Activated CD4-positive, alpha-beta T cell treated with anti-CD3 and anti-CD28 coated beads, Interleukin-2, Interleukin-6, amounts not matched to agents 100 ng/mL and 50 ng/mL, durations not matched to agents 16 hours and 8 hours (primary cell): ENCODE measurements around the gene NTRK2.

Source experiments
- DNase-seq: peaks from one replicate; pipeline ENCODE4 v3.0.0-alpha.2; 2020

The NTRK2 gene

DNA sequence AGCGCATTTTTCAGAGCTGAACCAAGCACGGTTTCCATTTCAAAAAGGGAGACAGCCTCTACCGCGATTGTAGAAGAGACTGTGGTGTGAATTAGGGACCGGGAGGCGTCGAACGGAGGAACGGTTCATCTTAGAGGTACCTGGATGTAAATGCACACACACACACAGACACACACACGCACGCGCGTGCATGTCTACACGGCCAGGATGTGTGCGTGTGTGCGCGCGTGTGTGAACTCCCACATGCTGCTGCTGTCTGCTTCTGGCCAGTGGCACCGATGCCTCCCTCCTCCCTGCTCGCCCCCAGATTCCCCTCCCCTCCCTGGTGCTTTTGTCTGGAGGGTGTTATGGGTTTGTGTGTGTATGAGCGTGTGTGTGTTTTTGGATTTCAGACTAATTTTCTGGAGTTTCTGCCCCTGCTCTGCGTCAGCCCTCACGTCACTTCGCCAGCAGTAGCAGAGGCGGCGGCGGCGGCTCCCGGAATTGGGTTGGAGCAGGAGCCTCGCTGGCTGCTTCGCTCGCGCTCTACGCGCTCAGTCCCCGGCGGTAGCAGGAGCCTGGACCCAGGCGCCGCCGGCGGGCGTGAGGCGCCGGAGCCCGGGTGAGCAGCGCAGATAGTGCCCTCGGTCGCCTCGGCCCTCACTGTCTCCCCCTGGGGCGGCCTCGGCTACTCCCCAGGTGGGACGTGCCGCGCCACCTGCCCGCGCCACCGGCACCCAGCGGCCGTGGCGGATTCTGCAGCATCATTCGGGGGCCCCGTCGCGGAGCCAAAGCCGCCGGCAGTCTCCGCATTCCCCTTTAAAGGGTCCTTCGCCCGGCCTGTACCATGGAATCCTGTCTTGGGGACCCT lies at the start of gene NTRK2:
TSS of gene NTRK2 (plus strand) at position 442 of the 850 bp plus-strand sequence. CDS start 1,020 bp downstream, outside the sequence.
- DNase-seq: peak; percentile 28

DNA sequence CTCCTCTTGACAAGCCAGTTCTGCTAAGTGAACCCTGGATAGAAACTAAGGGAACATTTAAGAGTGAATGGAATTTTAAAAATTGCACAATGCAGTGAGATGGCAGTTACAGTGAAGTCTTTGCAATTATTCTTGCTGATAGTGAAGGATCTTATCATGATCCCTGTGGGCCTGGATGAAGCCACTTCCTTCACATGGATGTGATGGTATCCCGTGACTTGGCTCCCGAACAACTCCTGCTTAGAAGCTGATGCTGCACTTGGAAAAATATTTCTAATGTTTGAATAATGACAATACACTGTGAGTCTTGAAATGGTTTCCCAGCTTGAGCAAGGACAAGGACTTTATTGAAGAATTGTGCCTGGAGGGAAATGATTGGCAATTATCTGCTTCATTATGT lies 49.2 kb upstream of the NTRK2 start:
- no peak for DNase-seq

DNA sequence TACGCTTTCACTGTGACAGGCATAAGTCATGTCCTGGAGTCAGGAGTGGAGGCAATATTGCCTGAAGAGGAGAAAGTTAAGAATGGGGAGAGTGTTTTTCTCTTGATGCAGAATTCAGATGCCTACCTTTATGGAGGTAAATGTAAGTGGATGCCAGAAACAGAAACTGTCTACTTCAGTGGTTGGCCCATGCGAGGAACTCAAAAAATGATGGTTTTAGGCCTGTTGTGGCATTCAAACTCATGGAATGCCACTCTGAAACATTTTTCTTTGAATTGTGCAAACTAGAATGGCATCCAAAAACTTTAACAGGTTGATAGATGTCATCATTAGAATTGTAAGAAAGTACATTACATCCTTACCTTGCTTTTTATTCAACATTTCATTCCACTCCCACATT lies 47.7 kb upstream of the NTRK2 start:
- DNase-seq: no peak

- DNase-seq: no peak
Observed at GRCh38 chr9:84622981-84623380, 46.5 kb upstream of the NTRK2 start.

- no peak for DNase-seq
Observed at GRCh38 chr9:84636436-84636835, 33.1 kb upstream of the NTRK2 start.

- no peak for DNase-seq
Observed at GRCh38 chr9:84642553-84643141, 26.9 kb upstream of the NTRK2 start.

- no peak for DNase-seq
Observed at GRCh38 chr9:84647699-84648098, 21.8 kb upstream of the NTRK2 start.

DNA sequence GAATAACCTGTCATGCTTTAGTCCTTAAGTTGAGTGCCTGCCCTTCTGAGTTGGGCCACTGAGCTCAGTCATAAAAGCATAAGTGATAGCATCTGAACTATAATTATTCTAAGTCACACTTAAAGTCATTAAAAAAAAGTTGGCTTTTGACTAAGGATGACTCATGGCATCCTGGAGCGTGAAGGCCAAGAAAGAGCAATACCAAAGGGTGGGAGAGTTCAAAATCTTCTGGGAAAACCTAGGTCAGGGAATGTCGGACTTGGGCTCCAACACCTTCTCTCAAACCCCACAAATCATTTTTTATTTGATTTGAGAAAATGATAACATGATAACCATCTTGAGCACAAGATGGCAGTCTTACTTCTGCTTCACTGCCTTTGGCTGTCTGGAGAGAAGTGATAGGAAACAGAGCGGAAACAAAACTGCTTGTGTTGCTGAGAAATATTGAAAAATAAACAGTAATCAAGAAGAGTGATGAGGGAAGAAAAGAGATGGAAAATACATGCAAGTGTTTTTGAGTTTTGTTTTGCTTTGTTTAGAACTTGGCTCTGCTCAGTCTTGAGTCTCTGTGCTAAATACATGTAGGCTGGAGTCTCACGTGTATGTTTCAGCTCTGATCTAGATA lies 16.9 kb upstream of the NTRK2 start:
- DNase-seq: no peak

- DNase-seq: no peak
Observed at GRCh38 chr9:84655447-84655846, 14.1 kb upstream of the NTRK2 start.

DNA sequence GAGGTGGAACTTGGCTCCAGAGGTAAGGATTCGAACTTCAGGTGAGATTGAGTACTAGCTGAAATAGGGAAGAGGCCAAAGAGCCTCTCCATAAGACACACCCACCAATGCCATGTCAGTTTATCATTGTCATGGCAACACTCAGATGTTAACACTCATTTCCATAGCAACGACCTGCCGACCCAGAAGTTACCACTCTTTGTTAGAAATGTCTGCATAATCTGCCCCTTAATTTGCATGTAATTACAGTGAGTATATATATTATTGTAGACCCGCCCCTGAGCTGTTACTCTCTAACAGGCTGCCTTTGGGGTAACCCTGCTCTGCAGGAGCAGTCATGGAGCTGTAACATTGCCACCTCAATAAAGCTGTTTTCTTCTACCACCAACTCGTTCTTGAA lies 10.2 kb upstream of the NTRK2 start:
- DNase-seq: no peak

DNA sequence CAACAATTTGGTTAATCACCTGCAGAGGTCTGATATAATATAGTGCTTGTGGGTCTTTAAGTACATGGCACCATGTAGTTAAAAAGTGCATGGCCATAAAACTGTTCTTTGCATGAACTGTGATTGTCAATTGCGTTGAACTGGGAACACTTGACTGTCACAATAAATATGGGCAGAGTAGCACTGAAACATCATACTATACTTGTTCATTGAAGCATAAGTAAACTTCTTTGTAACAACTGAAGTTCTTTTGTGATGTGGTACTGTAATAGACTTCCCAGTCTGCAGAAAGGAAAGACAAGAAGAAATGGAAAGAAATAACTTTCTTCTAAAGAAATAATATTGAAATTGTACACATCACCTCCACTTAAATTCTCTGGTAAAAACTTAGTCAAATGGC lies 9.8 kb upstream of the NTRK2 start:
- no peak for DNase-seq

- DNase-seq: peak; percentile 39
Observed at GRCh38 chr9:84667571-84668195, 1.8 kb upstream of the NTRK2 start.

DNA sequence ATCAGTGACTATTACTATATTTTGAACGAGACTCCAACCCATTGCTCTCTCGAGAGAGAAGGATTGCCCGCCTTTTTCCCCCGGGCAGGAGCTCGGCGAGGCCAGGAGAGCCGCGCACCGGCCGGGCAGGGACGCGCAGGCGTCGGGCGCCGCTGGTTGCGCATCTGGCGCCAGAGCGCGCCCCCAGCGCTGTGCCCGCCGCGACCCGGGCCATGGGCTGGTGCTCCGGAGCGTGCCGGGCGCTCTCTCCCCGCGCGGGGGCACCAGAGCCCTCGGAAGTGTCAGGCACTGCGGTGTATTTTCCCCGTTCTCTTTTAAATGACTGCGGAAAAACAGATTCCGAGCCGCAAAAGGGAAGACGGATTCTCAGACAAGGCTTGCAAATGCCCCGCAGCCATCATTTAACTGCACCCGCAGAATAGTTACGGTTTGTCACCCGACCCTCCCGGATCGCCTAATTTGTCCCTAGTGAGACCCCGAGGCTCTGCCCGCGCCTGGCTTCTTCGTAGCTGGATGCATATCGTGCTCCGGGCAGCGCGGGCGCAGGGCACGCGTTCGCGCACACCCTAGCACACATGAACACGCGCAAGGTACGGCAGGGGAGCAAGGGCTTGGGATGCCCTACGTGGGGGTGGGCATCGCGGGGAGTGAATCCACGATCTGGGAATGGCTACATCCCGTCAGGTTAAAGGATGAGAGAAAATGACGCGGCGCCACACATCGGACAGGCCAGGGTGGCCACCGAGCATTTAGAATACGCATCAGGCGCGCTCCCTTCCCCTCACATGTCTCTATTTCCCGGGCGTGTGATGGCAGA lies 1.1 kb upstream of the NTRK2 start:
- peak; percentile 77 for DNase-seq

DNA sequence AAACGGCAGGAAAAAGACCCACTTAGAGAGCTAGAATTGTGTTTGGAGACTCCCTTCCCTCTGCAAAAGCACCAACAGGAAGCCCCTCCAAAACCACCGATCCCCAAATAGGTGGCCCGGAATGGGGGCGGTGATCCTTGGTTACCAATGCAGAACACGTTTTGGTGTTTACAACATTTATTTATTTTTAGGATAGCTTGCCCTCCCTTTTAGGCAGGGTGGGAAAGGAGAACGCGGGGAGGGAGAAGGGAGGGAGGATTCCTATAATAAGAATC lies 579 bp upstream of the NTRK2 start:
- DNase-seq: no peak

- DNase-seq: peak; percentile 14
Observed at GRCh38 chr9:84670138-84671041, 861 bp downstream of the NTRK2 start.

DNA sequence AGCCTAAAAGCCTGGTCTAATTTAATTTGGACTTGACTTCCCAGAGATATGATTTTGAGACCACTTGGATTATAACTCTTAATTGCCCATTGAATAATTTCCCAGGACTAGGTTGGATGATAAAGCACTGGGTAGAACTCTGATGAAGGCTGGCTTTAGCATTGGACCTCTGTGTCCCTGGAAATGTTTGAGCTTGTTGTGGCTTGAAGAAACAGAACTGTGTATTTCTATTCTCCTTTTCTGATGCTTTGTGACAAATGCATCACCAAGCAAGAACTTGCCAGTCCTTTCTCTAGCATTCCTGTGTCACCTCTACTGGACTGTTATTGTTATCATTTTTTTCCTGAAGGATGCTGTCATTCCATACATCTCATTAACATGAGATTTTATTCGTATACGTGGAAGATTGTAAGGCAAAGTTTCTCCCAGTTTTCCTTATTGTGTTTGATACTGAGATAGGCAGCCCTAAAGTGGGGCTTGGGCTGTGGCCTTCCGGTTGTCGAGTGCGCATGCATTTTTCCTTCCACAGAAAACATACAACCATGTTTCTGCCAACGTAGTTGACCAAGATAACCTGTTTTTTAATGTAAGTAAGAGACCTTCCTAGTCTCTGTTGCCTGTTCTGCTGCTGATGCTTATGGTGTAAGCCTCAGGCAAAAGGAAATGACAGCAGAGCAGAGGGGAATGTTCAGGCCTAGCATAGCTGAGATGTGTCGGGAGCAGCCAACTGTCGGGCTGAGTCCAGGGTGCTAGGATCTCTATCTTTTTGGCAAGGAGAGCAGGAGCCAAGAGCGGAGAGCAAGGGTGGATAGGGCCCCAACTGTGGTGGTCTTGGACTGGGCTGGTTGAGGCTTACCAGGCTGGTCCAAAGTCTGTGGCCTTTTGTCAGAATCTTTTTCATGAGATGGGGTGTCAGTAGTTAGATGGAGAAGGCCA lies 2.3 kb downstream of the NTRK2 start:
- DNase-seq: no peak

DNA sequence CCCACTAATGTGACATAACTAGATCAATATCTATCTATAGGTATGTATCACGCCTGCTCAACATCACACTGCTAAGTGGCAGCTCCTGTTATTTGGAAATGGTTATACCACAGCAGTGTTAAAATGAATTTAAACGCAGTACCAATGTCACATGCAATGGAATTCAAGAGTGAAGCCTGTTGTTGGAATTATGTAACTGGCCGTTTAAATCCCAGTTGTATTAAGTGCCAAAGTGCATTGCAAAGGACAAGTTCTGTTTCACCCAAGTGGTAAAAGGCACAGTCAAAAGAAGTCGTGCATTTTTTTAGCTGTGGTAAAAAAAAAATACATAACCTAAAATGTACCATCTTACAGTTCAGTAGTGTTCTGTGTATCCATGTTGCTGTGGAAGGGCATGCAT lies 4.3 kb downstream of the NTRK2 start:
- DNase-seq: no peak

GRCh38 chr9:84677080-84677479 lies 7.6 kb downstream of the NTRK2 start:
- DNase-seq: no peak

- no peak for DNase-seq
Observed at GRCh38 chr9:84679571-84679970, 10.0 kb downstream of the NTRK2 start.

- no peak for DNase-seq
Observed at GRCh38 chr9:84681516-84682285, 12.2 kb downstream of the NTRK2 start.
